Measurements from ENCODE around the gene KRT6B.

DNA sequence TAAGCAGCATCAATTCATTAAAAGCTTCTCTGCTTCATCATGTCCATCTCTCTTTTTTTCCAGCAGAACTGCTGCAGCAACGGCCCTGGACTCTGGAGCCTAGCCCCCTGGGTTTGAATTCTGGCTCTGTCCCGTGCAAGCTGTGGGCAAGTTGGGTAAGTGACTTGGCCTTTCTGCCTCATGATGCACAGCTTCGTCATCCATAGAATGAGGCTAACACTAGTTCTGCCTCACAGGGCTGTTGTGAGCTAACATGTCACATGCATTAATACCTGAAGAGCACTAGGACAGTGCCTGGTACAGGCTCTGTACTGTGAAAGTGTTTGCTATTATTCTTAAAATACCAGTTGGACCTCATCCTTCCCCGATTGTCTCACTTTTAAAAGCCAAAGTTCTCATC is 50.0 kb downstream of the KRT6B start:
- TF ChIP-seq, protein P1, sequence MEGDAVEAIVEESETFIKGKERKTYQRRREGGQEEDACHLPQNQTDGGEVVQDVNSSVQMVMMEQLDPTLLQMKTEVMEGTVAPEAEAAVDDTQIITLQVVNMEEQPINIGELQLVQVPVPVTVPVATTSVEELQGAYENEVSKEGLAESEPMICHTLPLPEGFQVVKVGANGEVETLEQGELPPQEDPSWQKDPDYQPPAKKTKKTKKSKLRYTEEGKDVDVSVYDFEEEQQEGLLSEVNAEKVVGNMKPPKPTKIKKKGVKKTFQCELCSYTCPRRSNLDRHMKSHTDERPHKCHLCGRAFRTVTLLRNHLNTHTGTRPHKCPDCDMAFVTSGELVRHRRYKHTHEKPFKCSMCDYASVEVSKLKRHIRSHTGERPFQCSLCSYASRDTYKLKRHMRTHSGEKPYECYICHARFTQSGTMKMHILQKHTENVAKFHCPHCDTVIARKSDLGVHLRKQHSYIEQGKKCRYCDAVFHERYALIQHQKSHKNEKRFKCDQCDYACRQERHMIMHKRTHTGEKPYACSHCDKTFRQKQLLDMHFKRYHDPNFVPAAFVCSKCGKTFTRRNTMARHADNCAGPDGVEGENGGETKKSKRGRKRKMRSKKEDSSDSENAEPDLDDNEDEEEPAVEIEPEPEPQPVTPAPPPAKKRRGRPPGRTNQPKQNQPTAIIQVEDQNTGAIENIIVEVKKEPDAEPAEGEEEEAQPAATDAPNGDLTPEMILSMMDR (IDR thresholded peaks at IDR 0.05; ENCODE audit: low read depth, low read length) = no peak
- TF ChIP-seq, protein P2, sequence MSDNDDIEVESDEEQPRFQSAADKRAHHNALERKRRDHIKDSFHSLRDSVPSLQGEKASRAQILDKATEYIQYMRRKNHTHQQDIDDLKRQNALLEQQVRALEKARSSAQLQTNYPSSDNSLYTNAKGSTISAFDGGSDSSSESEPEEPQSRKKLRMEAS (IDR thresholded peaks at IDR 0.05; ENCODE audit: low read depth, low read length) = no peak
- no peak for TF ChIP-seq POLR2A (IDR thresholded peaks at IDR 0.05; ENCODE audit: extremely low read depth, insufficient read length)
